Natural killer cell treated with Interleukin-12 subunit alpha and Interleukin-12 subunit beta and Interleukin-15 and Interleukin-18, amount 100 ng/mL, for 72 hours (primary cell): Measurements from ENCODE around the gene CFAP107. TPM values are rescaled to one million over a fixed set of nuclear protein-coding genes. Genes with fewer than 3 reads are reported as not detected.
A peak's percentile ranks its signal among the peaks of the same experiment; 100 is the strongest.
"Not testable (repeated sequence)": the region's sequence is repeated elsewhere in the genome, so short reads cannot be mapped to it uniquely, and the experiment has no call there.

ENCODE experiments used
- ATAC-seq, 2 donors: fragments of 150-1000 bp; cut with Tn5 transposase in 1 of 2; sonication (Bioruptor Pico), chemical (Tn5 transposase) in 1 of 2; 2 replicates each; pipeline ENCODE4 v1.10.0; 2021
- DNase-seq: peaks from one replicate; pipeline ENCODE4 v3.0.0; 2022; ENCODE audit warnings: low spot score
- H3K27ac Mint-ChIP-seq, 2 donors: 1 replicate in 1 of 2; 2 replicates in 1 of 2; pipeline ENCODE4 v1.8.0; 2022; ENCODE audit warnings: mixed read lengths in 2 of 2, mild to moderate bottlenecking in 1 of 2, moderate library complexity in 1 of 2
- H3K27me3 Mint-ChIP-seq, 2 donors: 1 replicate in 1 of 2; 2 replicates in 1 of 2; pipeline ENCODE4 v1.8.0; 2022; ENCODE audit warnings: mixed read lengths in 2 of 2
- H3K36me3 Mint-ChIP-seq: one replicate; pipeline ENCODE4 v1.8.0; 2022; ENCODE audit warnings: mixed read lengths
- H3K4me1 Mint-ChIP-seq, 2 donors: 1 replicate in 1 of 2; 2 replicates in 1 of 2; pipeline ENCODE4 v1.8.0; 2022; ENCODE audit warnings: low read depth in 2 of 2, mixed read lengths in 2 of 2, mild to moderate bottlenecking in 1 of 2
- H3K4me3 Mint-ChIP-seq: one replicate; pipeline ENCODE4 v1.8.0; 2022; ENCODE audit warnings: mixed read lengths
- H3K9me3 Mint-ChIP-seq: 2 replicates; pipeline ENCODE4 v1.8.0; 2022; ENCODE audit warnings: mixed read lengths
- total RNA-seq, 2 donors: library from RNA; stranded (reverse); gene quantifications; one replicate each; pipeline ENCODE4 v1.2.3, GENCODE V29; 2022

The CFAP107 gene
- total RNA-seq, 2 donors from 2014 or later, result not detected

DNA sequence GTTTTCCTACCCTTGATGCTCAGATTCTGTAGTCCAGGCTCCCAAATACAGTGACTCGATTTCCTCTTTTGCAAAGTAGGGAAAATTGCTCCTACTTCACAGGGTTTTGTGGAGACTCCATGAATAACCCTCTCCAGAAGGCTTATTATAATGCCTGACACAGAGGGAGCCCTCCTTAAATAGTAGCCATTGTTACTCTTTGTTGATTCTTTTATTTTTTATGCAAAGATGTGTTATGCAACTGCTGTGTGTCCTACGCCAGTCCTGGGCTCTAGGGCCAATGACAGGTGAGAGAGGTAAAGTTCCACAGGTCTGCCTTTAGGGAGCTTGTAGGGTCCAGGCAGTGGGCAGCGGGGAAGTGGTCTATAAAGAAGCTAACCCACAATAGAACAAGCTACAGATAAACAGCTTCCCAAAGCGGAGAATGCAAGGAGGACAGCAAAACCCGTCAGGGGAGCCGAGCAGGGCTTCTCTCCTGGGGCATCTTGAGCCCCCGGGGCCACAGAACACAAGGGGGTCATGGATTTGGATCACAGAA is 28.6 kb upstream of the CFAP107 start:
- Mint-ChIP-seq H3K36me3 (no peaks in the 10 kb centered on the region), H3K4me1 (no peaks in the 10 kb centered on the region), H3K4me3 (no peak overlapping the region), H3K27ac (no peak overlapping the region), H3K27me3 (peaks cover 15 to 31% of the 10 kb centered on the region in 2 donors), H3K9me3 (no peaks in the 10 kb centered on the region)
- DNase-seq (no peak), ATAC-seq (no peak)

DNA sequence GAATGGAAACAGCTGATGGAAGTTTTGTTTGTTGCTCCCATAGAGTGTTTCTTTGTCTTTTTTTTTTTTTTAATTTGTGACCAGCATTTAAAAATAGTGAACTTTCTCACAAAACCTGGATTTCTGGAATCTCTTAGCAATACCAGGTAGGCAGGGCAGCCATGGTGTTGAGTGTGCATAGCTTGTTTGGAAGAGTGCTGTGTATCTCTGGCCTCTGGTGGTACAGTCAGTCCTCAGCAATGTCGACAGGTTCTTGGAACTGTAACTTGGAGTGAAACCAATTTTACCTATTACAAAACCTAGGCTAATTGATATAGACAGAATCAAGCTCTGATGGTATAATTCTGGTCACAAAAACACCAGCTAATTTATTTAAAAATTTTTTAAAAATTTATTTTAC is 23.4 kb upstream of the CFAP107 start:
- Mint-ChIP-seq H3K9me3 (no peaks in the 10 kb centered on the region), H3K27ac (no peak overlapping the region), H3K36me3 (no peaks in the 10 kb centered on the region), H3K4me3 (no peak overlapping the region), H3K27me3 (peaks cover 15 to 49% of the 10 kb centered on the region in 2 donors), H3K4me1 (no peaks in the 10 kb centered on the region)
- ATAC-seq (no peak), DNase-seq (no peak)

DNA sequence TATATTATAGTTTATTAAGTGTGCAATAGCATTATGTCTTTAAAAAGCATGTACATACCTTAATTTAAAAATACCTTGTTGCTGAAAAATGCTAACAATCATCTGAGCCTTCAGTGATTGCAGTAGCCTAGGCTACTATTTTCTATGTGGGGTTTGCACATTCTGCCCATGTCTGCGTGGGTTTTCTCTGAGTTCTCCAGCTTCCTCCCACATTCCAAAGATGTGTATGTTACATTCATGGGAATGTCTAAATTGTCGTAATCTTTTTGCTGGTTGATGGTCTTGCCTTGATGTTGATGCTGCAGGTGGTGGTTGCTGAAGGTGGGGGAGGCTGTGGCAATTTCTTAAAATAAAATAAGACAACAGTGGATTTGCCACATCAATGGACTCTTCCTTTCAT is 17.6 kb upstream of the CFAP107 start:
- Mint-ChIP-seq H3K27me3 (peaks cover 38 to 69% of the 10 kb centered on the region in 2 donors), H3K4me3 (no peak overlapping the region), H3K4me1 (no peaks in the 10 kb centered on the region), H3K9me3 (no peaks in the 10 kb centered on the region), H3K27ac (no peak overlapping the region), H3K36me3 (peaks cover 19% of the 10 kb centered on the region)
- ATAC-seq (no peak), DNase-seq (no peak)

DNA sequence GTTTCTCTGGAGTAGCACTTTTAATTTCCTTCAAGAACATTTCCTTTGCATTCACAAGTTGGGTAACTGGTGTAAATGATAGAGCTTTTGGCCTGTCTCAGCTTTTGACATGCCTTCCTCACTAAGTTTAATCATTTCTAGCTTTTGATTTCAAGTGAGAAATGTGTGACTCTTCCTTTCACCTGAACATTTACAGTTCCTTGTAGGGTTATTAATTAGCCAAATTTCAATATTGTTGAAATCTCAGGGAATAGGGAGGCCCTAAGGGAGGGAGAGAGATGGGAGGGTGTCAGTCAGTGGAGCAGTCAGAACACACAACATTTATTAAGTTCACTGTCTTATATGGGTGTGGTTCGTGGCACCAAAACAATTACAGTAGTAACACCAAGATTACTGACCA is 15.8 kb upstream of the CFAP107 start:
- no peak overlapping the region for H3K4me3 Mint-ChIP-seq
- H3K36me3 Mint-ChIP-seq, result peaks cover 25% of the 10 kb centered on the region
- no peak for DNase-seq
- H3K27me3 Mint-ChIP-seq, result peaks cover 37 to 71% of the 10 kb centered on the region in 2 donors
- H3K9me3 Mint-ChIP-seq, result no peaks in the 10 kb centered on the region
- ATAC-seq, result no peak
- no peaks in the 10 kb centered on the region for H3K4me1 Mint-ChIP-seq
- H3K27ac Mint-ChIP-seq, result no peak overlapping the region

DNA sequence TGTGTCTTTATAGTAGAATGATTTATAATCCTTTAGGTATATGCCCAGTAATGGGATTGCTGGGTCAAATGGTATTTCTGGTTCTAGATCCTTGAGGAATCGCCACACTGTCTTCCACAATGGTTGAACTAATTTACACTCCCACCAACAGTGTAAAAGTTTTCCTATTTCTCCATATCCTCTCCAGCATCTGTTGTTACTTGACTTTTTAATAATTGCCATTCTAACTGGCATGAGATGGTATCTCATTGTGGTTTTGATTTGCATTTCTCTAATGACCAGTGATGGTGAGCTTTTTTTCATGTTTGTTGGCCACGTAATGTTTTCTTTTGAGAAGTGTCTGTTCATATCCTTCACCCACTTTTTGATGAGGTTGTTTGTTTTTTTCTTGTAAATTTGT is 14.9 kb upstream of the CFAP107 start:
- not testable (repeated sequence) for H3K4me3 Mint-ChIP-seq, H3K4me1 Mint-ChIP-seq, H3K9me3 Mint-ChIP-seq, ATAC-seq, DNase-seq, H3K27ac Mint-ChIP-seq
- Mint-ChIP-seq H3K36me3 (peaks cover 30% of the 10 kb centered on the region), H3K27me3 (peaks cover 42 to 75% of the 10 kb centered on the region in 2 donors)

DNA sequence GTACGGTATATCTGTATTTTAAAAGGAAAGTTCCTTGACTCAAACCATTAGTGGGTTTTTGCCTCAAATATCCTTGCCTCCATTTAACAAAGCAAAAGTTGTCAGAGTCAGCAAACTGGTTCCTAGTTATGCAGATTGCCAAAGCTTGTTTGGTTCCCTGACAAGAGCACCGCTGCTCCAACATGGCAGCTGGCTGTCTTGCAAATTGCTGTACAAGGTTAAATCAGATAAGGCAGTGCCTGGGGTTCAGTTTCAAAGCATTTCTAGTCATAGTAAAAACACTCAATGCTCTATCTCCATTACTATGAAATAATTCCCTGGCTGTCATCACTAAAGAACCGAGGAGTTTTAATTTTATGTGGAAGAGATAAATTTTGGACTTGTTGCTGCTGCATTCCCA is 11.3 kb upstream of the CFAP107 start:
- no peaks in the 10 kb centered on the region for H3K4me1 Mint-ChIP-seq
- H3K27ac Mint-ChIP-seq, result no peak overlapping the region
- DNase-seq (no peak), ATAC-seq (no peak)
- peaks cover 55 to 87% of the 10 kb centered on the region in 2 donors for H3K27me3 Mint-ChIP-seq
- no peak overlapping the region for H3K4me3 Mint-ChIP-seq
- H3K36me3 Mint-ChIP-seq, result peaks cover 41% of the 10 kb centered on the region
- H3K9me3 Mint-ChIP-seq, result no peaks in the 10 kb centered on the region

DNA sequence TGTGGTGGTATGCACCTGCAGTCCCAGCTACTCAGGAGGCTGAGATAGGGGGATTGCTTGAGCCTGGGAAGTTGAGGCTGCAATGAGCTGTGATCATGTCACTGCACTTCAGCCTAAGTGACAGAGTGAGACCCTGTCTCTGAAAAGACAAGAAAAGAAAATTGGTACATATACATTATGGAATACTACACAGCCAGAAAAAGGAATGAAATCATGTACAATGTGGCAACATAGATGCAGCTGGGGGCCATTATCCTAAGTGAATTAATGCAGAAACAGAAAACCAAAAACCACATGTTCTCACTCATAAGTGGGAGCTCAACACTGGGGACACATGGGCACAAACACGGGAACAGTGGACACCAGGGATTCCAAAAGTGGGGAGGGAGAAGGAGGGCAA is 7.1 kb upstream of the CFAP107 start:
- peaks cover 34 to 63% of the 10 kb centered on the region in 2 donors for H3K27me3 Mint-ChIP-seq

DNA sequence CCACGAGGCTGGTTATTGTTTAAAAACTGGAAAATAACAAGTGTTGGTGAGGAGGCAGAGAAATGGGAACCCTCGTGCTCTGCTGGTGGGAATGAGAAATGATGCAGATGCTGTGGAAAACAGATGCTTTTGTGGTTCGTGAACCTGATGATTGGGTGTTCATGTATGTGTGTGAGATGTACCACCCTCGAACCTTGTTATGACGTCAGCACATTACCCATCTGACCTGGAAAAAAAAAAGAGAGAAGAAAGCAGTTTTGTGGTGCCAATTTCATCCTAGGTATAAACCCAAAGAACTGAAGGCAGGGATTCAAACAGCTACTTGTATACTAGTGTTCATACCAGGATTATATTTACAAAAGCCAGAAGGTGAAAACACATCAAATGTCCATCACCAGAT is 6.4 kb upstream of the CFAP107 start:
- H3K27me3 Mint-ChIP-seq, result peaks cover 37 to 57% of the 10 kb centered on the region in 2 donors

More for the DNA sequence above, 7.1 kb upstream of the CFAP107 start:
- no peak for DNase-seq
- no peak for ATAC-seq
- Mint-ChIP-seq H3K9me3 (no peaks in the 10 kb centered on the region), H3K4me1 (no peaks in the 10 kb centered on the region), H3K36me3 (peaks cover 17% of the 10 kb centered on the region), H3K27ac (no peak overlapping the region), H3K4me3 (no peak overlapping the region)

DNA sequence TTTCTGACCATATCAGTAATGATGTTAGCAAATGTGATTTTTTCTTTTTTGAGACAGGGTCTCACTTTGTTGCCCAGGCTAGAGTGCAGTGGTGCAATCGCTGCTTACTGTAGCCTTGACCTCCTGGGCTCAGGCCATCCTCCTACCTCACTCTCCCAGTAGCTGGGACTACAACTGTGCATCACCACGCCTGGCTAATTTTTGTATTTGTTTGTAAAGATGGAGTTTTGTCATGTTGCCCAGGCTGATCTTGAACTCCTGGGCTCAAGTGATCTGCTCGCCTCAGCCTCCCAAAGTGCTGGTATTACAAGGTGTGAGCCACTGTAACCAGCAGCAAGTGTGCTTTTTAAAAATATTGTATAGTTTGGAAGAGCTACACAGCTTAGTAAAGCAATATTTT is 4.1 kb upstream of the CFAP107 start:
- H3K27me3 Mint-ChIP-seq, result peaks cover 31 to 55% of the 10 kb centered on the region in 2 donors
- no peaks in the 10 kb centered on the region for H3K4me1 Mint-ChIP-seq
- no peak for ATAC-seq
- H3K4me3 Mint-ChIP-seq, result no peak overlapping the region
- no peak overlapping the region for H3K27ac Mint-ChIP-seq
- H3K9me3 Mint-ChIP-seq, result no peaks in the 10 kb centered on the region
- DNase-seq, result no peak
- peaks cover 2% of the 10 kb centered on the region for H3K36me3 Mint-ChIP-seq

More for the DNA sequence above, 6.4 kb upstream of the CFAP107 start:
- Mint-ChIP-seq H3K27ac (no peak overlapping the region), H3K36me3 (peaks cover 16% of the 10 kb centered on the region), H3K4me1 (no peaks in the 10 kb centered on the region), H3K4me3 (no peak overlapping the region), H3K9me3 (no peaks in the 10 kb centered on the region)
- no peak for ATAC-seq
- DNase-seq, result no peak

DNA sequence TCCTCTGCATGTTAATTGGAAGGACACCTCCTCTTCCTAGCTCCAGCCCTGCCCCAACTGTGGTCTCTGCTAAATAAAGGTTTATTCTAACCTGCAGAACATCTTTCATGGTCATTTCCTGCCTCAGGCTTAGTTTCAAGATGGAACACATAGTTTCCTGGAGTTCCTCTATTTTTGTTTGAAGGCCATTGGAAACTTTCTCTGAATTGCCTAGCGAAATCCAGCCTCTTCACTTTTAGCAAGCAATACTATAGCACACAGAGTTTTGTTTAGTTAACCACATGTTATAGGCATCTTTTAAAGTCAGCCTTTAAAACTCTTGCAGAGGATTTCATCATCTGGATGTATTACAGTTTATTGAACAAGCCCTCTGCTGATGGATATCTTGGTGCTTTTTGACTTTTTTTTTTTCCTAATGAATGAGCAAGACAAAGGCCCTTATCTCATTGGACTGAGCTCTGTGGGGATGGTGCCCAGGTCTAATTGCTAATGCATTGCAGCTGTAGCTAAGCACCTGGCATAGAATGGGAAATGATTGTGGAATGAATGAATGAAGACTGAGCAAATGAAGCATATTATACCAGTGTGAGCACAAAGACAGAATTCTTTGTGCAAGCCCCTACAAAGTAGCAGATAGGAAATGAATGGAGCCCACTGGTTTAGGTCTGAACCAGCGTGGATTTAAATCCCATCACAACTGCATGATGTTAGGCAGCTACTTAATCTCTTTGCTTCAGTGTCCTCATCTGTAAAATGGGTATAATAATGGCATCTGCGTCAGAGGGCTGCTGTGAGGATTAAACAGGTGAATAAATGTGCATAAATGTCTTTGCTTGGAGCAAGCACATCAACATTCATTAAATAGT is 641 bp upstream of the CFAP107 start:
- Mint-ChIP-seq H3K27ac (no peak overlapping the region), H3K27me3 (peaks cover 30 to 47% of the 10 kb centered on the region in 2 donors), H3K4me3 (no peak overlapping the region), H3K4me1 (no peaks in the 10 kb centered on the region), H3K36me3 (peaks cover 25% of the 10 kb centered on the region), H3K9me3 (peaks cover 16% of the 10 kb centered on the region)
- no peak for ATAC-seq
- no peak for DNase-seq

DNA sequence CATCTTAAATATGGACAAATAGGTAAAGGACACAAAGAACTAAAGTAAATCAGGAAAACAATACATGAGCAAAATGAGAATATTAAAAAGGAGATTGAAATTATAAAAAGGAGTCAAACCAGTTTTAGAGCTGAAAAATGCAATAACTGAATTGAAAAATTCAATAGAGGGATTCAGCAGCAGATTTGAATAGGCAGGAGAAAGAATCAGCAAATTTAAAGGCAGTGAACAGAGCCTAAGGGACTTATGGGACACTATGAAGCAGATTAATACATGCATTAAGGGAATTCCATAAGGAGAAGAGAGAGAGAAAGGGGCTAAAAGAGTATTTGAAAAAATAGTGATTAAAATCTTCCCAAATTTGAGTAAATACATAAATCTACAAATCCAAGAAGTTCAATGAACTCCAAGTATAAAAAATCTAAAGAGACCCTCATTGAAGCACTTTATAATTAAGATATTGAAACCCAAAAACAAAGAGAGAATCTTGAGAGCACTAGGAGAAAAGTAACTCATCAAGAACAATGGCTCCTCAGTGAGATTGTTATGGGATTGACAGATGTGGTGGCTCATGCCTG is 2.9 kb downstream of the CFAP107 start:
- H3K4me1 Mint-ChIP-seq, result no peaks in the 10 kb centered on the region
- no peak overlapping the region for H3K27ac Mint-ChIP-seq
- H3K36me3 Mint-ChIP-seq, result peaks cover 28% of the 10 kb centered on the region
- H3K9me3 Mint-ChIP-seq, result peaks cover 19% of the 10 kb centered on the region
- ATAC-seq (no peak), DNase-seq (no peak)
- H3K27me3 Mint-ChIP-seq, result peaks cover 37 to 71% of the 10 kb centered on the region in 2 donors
- no peak overlapping the region for H3K4me3 Mint-ChIP-seq

DNA sequence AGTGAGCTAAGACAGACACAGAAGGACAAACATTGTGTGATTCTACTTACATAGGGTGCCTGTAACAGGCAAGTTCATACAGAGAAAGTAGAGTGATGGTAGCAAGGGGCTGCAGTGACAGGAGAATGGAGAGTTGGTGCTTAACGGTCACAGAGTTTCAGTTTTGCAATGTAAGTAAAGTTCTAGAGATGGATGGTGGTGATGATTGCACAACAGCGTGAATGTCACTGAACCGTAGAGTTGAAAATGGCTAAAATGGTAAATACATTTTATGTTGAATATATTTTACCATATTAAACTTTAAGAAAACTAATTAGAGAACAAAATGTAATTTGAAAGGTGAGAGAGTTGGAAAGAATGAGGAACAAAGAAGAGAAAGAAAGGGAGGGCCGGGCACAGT is 8.7 kb downstream of the CFAP107 start:
- no peak for DNase-seq
- Mint-ChIP-seq H3K36me3 (peaks cover 9% of the 10 kb centered on the region), H3K9me3 (peaks cover 5% of the 10 kb centered on the region), H3K27me3 (peaks cover 42 to 63% of the 10 kb centered on the region in 2 donors), H3K27ac (no peak overlapping the region), H3K4me3 (no peak overlapping the region), H3K4me1 (no peaks in the 10 kb centered on the region)
- no peak for ATAC-seq

DNA sequence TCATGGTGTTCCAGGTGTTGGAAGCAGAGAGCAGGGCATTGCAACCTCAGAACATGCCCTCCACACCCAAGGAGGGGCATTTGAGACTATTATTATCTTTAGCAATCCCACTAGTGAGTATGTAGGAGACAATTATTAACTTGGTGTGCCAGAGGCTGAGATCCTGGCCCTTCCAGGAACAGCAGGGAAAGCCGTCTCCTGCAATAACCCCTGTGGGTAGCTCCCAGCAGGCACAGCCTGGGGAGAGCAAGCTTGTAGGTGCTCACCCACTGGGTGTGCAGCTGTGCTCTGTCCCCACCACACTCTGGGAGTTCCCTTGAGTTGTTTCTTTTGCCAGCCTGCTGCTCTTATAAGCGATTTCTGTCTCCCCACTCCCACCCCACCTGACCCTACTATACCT is 10.3 kb downstream of the CFAP107 start:
- DNase-seq (no peak), ATAC-seq (peak in 1 of 2 donors; percentile 32)
- Mint-ChIP-seq H3K9me3 (no peaks in the 10 kb centered on the region), H3K27ac (no peak overlapping the region), H3K27me3 (peaks cover 37 to 52% of the 10 kb centered on the region in 2 donors), H3K4me3 (no peak overlapping the region), H3K4me1 (no peaks in the 10 kb centered on the region), H3K36me3 (no peaks in the 10 kb centered on the region)

DNA sequence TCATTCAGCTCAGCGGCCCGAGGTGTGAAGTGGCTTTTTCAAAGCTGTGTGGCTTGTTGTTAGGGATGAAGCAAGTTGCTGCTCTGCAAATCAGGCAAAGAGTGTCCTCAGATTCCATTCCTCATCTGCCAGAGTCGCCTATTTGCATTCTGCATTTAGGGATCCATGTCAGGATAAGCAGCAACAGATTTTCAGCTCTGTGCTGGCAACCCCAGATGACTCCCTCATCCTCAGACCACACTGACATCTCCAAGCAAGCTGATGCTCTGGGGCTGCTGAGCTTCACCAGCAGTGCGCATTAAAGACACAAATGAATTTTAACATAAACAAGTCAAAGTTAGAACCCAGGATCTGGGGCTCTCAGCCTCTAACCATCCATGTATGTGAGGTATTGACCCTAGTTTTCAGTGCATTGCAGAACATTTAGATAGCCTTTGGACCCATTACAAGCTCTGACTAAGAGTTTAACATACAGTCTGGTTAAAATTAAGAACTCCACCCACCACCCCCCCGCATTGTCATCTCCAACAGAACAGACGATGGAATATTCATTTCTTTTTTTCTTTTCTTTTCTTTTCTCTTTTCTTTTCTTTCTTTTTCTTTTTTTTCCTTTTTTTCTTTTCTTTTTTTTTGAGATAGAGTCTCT is 10.9 kb downstream of the CFAP107 start:
- Mint-ChIP-seq H3K27ac (no peak overlapping the region), H3K36me3 (no peaks in the 10 kb centered on the region), H3K4me1 (no peaks in the 10 kb centered on the region), H3K9me3 (no peaks in the 10 kb centered on the region), H3K27me3 (peaks cover 37 to 51% of the 10 kb centered on the region in 2 donors), H3K4me3 (no peak overlapping the region)
- DNase-seq (no peak), ATAC-seq (no peak)
